Peyer's patch (tissue), 4 donors: ENCODE data around the gene RASL12. TPM values are rescaled to one million over a fixed set of nuclear protein-coding genes. Genes with fewer than 3 reads are reported as not detected.

ENCODE experiments used
- DNase-seq, 3 donors: peaks; one replicate each; pipeline ENCODE4 v3.0.0-alpha.2; 2017 to 2019
- H3K27ac ChIP-seq, 4 donors: fragments of 200-600 bp; sonication (generic); one replicate each; pipeline ENCODE4 v1.5.1; 2016 to 2019
- H3K27me3 ChIP-seq, 2 donors: fragments of 200-600 bp; sonication (generic); one replicate each; pipeline ENCODE4 v1.5.1; 2019
- H3K36me3 ChIP-seq, 3 donors: fragments of 200-600 bp; sonication (generic); one replicate each; pipeline ENCODE4 v1.5.1; 2016 to 2019
- H3K4me1 ChIP-seq, 4 donors: fragments of 200-600 bp; sonication (generic); one replicate each; pipeline ENCODE4 v1.5.1; 2016 to 2019
- H3K4me3 ChIP-seq, 4 donors: fragments of 200-600 bp; sonication (generic); 1 replicate in 3 of 4; 2 replicates in 1 of 4; pipeline ENCODE4 v1.5.1; 2016 to 2019; ENCODE audit warnings: mild to moderate bottlenecking in 1 of 4
- H3K9me3 ChIP-seq, 4 donors: fragments of 200-600 bp; sonication (generic); one replicate each; pipeline ENCODE4 v1.5.1; 2016 to 2019; ENCODE audit warnings: mild to moderate bottlenecking in 1 of 4
- CTCF ChIP-seq, 6 experiments: fragments of 450-650 bp in 4 of 6; fragments of 200-600 bp in 2 of 6; sonication (generic) in 1 of 6; IDR thresholded peaks; one replicate each; pipeline ENCODE4 v1.5.1; 2017 to 2019; ENCODE audit warnings: antibody characterized with exemption in 6 of 6, mild to moderate bottlenecking in 3 of 6, moderate library complexity in 1 of 6
- POLR2A ChIP-seq, 2 donors: fragments of 450-650 bp; IDR thresholded peaks; one replicate each; pipeline ENCODE4 v1.5.1; 2017; ENCODE audit warnings: antibody characterized with exemption in 2 of 2, mild to moderate bottlenecking in 2 of 2, moderate library complexity in 2 of 2
- total RNA-seq, 4 donors: library from RNA; depleted of rRNA; stranded (reverse); fragments of >200 nt; gene quantifications; one replicate each; pipeline ENCODE4 v1.1.0, GENCODE V29; 2016

RASL12 gene
- total RNA-seq, 4 donors from 2014 or later = 5.1 to 23.1 (median 8.5) TPM

DNA sequence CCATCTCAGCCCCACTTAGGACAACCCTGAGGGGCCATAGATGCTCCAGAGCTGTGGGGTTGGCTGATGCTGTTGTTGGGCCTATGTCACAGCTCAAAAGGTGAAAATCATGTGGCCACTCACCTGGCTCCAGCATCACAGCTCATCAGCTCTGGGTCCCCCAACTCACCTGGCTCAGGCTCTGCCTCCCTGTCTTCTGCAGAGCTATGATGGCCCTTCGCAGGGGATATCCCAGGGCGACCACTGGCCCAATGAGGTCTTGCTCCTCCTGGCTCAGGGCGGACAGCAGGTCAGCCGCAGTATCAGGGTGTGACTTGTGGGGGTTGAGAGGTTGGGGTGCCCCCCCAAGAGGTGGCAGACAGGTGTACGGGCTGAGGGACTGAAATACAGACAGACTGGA lies 31.5 kb upstream of the RASL12 start:
- no peak for TF ChIP-seq CTCF (IDR thresholded peaks at IDR 0.05)
- TF ChIP-seq POLR2A (IDR thresholded peaks at IDR 0.05) = no peak
- Histone ChIP-seq H3K27me3 (no peaks in the 10 kb centered on the region), H3K36me3 (peaks cover 0 to 46% (median 0%) of the 10 kb centered on the region in 3 donors)

DNA sequence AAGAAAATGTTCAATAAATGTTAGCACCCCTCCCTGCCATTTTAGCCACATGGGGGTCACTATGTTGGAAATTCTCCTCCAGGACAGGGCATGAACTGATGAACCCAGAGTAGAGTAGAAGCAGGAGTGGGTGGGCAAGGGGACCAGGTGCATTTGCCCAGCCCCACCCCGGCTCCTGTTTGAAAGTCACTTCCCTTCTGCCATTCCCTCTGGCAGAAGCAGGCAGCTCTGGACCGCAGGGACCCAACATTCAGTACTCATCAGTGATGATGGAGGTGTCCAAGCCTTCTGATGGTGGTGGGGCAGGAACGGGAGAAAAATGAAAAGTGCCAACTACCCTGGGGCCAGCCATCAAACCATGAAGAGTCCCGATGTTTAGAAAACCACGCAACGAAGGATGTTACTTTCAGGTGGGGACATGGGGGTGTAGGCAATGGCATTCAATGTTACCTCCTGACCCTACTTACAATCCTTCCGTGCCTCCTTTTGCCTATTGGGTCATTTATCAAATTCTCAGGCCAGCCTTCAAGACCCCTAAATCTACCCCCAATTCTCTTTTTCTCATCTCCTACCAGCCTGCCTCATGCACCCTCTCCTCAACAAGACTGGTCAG lies 30.0 kb upstream of the RASL12 start:
- H3K36me3 ChIP-seq = peaks cover 0 to 45% (median 0%) of the 10 kb centered on the region in 3 donors
- TF ChIP-seq CTCF (IDR thresholded peaks at IDR 0.05) (no peak), POLR2A (IDR thresholded peaks at IDR 0.05) (no peak)

More for the DNA sequence above, 31.5 kb upstream of the RASL12 start:
- no peak for DNase-seq
- Histone ChIP-seq H3K4me1 (peaks cover 0 to 15% (median 0%) of the 10 kb centered on the region in 4 donors), H3K4me3 (no peak overlapping the region), H3K27ac (no peak overlapping the region), H3K9me3 (no peaks in the 10 kb centered on the region)

GRCh38 chr15:65096481-65097385 lies 28.9 kb upstream of the RASL12 start:
- TF ChIP-seq CTCF (IDR thresholded peaks at IDR 0.05) (no peak), POLR2A (IDR thresholded peaks at IDR 0.05) (no peak)
- peaks cover 0 to 37% (median 0%) of the 10 kb centered on the region in 3 donors for H3K36me3 ChIP-seq
- peaks cover 0 to 19% (median 0%) of the 10 kb centered on the region in 4 donors for H3K4me1 ChIP-seq
- H3K27ac ChIP-seq = no peak overlapping the region
- H3K9me3 ChIP-seq = no peaks in the 10 kb centered on the region
- H3K4me3 ChIP-seq = no peak overlapping the region
- H3K27me3 ChIP-seq = no peaks in the 10 kb centered on the region
- peak in 1 of 3 donors; percentile 30 for DNase-seq

More for the DNA sequence above, 30.0 kb upstream of the RASL12 start:
- DNase-seq = peak in 1 of 3 donors; percentile 15
- H3K27ac ChIP-seq = no peak overlapping the region
- H3K4me3 ChIP-seq = no peak overlapping the region
- H3K9me3 ChIP-seq = no peaks in the 10 kb centered on the region
- peaks cover 0 to 19% (median 0%) of the 10 kb centered on the region in 4 donors for H3K4me1 ChIP-seq
- no peaks in the 10 kb centered on the region for H3K27me3 ChIP-seq

DNA sequence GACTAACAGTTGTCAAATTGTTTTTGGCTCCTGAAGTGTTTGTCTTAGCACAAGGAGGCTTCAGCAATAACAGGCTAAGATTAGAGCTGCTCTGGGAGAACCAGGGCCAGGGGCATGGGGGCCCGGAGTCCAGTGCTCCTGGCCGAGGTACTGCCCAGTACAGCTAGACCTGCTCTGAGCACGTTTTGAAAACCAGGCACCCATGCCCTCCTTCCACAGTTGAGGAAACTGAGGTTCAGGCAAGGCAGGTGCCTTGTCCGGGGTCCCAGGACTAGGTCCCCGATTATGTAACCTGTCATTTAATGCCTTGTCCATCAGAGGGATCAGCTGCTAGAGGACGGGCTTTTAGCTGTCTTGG lies 27.9 kb upstream of the RASL12 start:
- H3K4me1 ChIP-seq = peaks cover 0 to 19% (median 0%) of the 10 kb centered on the region in 4 donors
- H3K36me3 ChIP-seq = peaks cover 0 to 29% (median 0%) of the 10 kb centered on the region in 3 donors
- DNase-seq = peak in 1 of 3 donors; percentile 23

More for the DNA sequence above, 27.9 kb upstream of the RASL12 start:
- Histone ChIP-seq H3K9me3 (no peaks in the 10 kb centered on the region), H3K27ac (no peak overlapping the region), H3K4me3 (no peak overlapping the region), H3K27me3 (no peaks in the 10 kb centered on the region)
- no peak for TF ChIP-seq CTCF (IDR thresholded peaks at IDR 0.05)
- TF ChIP-seq POLR2A (IDR thresholded peaks at IDR 0.05) = no peak
